Breast epithelium (tissue), 3 donors: ENCODE results near the gene DTL.

ENCODE experiments used
- CTCF ChIP-seq, 3 donors: fragments of 450-650 bp; IDR thresholded peaks; one replicate each; pipeline ENCODE4 v1.5.1; 2016 to 2017; ENCODE audit warnings: antibody characterized with exemption in 3 of 3, mild to moderate bottlenecking in 3 of 3, moderate library complexity in 3 of 3
- POLR2A ChIP-seq: fragments of 450-650 bp; IDR thresholded peaks from one replicate; pipeline ENCODE4 v1.6.1; 2016; ENCODE audit warnings: antibody characterized with exemption, mild to moderate bottlenecking, moderate library complexity

- TF ChIP-seq POLR2A (no peak), CTCF (IDR thresholded peaks at IDR 0.05) (no peak)
Measured at GRCh38 chr1:212021563-212021962, 14.0 kb upstream of the DTL start.
